MM.1S (cell line): ENCODE measurements around the gene POP7.

Source experiments
- EZH2 ChIP-seq: fragments of 300-600 bp; sonication (generic); optimal IDR thresholded peaks from 2 replicates; pipeline ENCODE3; 2017; ENCODE audit warnings: low read depth, mild to moderate bottlenecking, antibody characterized with exemption, low read length, mixed read lengths
- EZH2phosphoT487 ChIP-seq: fragments of 300-600 bp; sonication (generic); IDR thresholded peaks from 2 replicates; pipeline ENCODE4 v1.6.1; 2018; ENCODE audit warnings: antibody characterized with exemption, low read length
- TF ChIP-seq, protein P1 (sequence below): fragments of 300-600 bp; sonication (generic); IDR thresholded peaks from 2 replicates; pipeline ENCODE4 v1.5.1; 2016; ENCODE audit warnings: antibody characterized with exemption, low read length, mixed read lengths

DNA sequence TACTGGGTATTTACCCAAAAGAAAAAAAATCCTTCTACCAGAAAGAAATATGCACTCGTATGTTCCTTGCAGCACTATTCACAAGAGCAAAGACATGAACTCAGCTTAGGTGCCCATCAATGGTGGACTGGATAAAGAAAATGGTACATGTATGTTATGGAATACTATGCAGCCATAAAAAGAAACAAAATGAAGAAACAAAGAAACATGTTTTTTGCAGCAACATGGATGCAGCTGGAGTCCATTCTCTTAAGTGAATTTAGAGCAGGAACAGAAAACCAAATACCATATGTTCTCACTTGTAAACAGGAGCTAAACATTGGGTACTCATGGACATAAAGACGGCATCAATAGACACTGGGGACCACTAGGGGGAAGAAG is 37.9 kb upstream of the POP7 start:
- TF ChIP-seq, protein P1, sequence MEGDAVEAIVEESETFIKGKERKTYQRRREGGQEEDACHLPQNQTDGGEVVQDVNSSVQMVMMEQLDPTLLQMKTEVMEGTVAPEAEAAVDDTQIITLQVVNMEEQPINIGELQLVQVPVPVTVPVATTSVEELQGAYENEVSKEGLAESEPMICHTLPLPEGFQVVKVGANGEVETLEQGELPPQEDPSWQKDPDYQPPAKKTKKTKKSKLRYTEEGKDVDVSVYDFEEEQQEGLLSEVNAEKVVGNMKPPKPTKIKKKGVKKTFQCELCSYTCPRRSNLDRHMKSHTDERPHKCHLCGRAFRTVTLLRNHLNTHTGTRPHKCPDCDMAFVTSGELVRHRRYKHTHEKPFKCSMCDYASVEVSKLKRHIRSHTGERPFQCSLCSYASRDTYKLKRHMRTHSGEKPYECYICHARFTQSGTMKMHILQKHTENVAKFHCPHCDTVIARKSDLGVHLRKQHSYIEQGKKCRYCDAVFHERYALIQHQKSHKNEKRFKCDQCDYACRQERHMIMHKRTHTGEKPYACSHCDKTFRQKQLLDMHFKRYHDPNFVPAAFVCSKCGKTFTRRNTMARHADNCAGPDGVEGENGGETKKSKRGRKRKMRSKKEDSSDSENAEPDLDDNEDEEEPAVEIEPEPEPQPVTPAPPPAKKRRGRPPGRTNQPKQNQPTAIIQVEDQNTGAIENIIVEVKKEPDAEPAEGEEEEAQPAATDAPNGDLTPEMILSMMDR: no peak
- no peak for TF ChIP-seq EZH2
- TF ChIP-seq EZH2phosphoT487: no peak
